HG02943 (cell line): ENCODE results near the gene ADAMTS12.

Experiments used
- ATAC-seq: cut with Tn5 transposase; IDR thresholded peaks from one replicate; pipeline ENCODE4 v1.9.1; 2021; ENCODE audit warnings: mild to moderate bottlenecking, low read depth, moderate library complexity; ENCODE audit not compliant: unreplicated experiment

ADAMTS12 gene

DNA sequence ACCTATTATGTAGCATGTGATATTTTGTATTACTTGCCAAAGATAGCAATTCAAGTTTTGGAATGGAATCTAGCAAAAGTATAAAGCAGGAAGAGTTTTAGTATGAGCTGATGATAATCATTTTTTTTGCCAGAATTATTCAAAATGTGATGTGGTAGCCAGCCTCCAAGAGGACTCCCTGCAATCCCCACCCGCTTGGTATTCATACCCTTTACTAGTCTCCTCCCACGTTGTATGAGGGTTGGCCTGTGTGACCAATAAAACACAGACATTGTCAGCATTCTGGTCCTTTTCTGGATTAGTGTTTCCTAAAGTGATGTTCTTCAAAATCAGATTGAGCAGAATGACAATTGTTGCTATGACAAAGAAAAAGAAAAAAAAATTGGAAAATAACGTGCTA lies 387.2 kb downstream of the ADAMTS12 start:
- no peak for ATAC-seq

DNA sequence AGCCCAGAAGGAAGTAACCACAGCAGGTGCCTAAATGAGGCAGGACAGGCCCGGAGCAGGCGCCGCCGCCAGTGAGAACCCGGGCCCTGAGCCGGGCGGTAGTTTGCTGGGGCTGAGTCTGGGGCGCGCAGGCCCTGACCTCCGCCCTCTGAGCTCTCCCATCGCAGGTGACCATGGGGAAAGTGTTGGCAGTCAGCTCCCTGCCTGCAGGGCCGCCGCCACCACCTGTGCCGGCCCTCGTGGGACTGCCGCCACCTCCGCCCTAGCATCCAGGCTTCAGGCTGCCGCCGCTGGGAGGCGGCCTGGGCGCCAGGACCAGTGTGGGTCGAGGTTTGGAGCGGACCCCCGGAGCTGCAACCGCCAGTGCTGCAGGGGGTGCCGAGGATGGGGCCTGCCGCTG lies 389.9 kb downstream of the ADAMTS12 start:
- ATAC-seq, result no peak

DNA sequence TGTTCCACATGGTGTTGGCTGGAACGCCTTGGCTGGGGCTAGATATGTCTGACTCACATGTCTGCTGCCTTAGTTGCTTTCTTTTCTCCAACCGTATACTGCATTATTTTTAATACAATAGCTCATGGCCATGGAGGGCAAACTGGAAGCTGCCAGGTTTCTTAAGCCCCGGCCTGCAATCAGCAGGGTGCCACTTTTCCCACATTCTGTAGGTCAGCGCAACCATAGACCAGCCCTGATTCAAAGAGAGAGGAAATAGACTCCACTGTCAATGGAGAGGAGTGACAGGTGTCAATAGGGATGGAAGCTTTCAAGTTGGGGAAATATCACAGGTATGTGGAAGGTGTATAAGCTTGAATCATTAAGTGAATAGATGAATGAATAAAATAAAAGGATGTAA lies 390.5 kb downstream of the ADAMTS12 start:
- no peak for ATAC-seq

DNA sequence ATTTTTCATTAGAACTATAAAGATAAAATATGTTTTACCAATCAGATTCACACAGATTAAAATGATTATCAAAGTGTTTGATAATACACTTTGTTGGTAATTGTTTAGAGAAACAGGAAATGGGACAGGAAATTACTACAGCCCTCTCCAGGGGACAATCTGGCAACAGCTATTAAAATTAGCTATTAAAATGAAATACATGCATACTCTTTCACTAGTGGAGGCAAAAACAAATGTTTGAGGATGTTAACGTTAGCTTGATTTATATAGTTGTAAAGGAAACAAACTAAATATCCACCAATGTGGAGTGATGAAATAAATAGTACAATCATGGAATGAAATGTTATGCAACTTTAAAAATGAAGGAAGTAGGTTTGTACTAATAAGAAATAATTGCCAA lies 397.3 kb downstream of the ADAMTS12 start:
- ATAC-seq, result no peak

DNA sequence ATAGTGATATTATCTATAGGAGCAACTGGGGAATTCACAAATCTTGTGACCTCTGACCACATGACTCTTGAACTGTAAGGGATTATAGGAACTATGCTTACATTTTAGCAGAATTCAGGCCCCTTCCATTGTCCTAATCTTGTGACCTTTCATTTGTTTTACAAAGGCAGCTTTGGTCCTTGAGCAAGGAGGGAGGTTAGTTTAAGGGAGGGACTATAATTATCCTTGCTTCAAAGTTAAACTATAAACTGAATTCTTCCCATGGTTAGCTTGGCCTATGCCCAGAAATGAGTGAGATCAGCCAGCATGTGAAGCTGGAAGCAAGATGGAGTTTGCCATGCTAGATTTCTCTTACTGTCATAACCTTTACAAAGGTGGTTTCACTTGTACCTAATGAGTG lies 399.8 kb downstream of the ADAMTS12 start:
- ATAC-seq, result no peak

DNA sequence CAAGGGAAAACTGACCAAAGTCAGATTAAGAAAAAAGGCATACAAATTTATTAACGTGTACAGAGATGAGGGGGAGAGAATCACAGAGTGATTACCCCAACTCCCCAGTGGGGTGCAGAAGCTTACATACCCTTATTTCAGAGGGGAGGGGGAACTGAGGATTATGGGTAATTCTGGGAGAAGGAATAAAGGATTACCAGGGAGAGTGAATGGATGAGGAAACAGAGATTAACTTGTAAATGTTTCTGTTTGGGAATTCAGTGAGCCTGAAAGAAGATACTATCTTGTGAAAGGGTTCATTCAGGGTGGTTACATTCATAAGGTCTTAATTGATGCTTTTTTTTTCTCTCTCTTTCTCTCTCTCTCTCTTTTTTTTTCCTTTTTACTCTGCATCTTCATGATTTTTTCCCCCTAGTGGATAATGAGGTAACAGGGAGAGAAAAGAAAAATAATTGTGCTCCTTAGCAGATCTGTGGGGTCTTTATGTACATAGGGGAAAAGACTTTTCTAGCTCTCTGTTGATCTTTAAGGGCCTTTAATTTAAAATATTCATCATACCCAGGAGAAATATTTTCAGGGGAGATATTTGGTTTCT lies 401.6 kb downstream of the ADAMTS12 start:
- ATAC-seq, result no peak

DNA sequence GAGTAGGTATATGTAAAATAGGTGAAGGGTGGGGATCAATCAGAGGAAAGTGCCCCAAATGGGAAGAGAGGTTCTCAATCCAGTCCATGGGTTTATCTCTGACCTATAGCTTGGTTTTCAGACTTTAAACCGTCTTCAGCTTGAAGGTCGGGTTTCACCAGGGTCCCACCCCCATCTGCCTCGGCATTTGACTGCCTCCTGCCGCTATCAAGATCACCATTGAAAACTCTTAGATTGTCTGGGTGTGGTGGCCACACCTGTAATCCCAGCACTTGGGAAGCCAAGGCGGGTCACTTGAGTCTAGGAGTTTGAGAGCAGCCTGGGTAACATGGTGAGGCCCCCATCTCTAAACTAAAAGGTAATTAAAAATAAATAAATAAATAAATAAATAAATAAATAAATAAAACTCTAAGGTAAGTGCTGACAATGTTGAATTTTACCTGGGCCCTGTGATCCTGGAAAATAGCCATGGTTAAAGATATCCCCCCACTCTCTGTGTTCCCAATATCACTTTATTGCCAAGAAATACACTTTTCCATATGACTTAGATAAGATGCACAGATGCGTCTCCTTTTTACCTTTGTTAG lies 402.2 kb downstream of the ADAMTS12 start:
- no peak for ATAC-seq

DNA sequence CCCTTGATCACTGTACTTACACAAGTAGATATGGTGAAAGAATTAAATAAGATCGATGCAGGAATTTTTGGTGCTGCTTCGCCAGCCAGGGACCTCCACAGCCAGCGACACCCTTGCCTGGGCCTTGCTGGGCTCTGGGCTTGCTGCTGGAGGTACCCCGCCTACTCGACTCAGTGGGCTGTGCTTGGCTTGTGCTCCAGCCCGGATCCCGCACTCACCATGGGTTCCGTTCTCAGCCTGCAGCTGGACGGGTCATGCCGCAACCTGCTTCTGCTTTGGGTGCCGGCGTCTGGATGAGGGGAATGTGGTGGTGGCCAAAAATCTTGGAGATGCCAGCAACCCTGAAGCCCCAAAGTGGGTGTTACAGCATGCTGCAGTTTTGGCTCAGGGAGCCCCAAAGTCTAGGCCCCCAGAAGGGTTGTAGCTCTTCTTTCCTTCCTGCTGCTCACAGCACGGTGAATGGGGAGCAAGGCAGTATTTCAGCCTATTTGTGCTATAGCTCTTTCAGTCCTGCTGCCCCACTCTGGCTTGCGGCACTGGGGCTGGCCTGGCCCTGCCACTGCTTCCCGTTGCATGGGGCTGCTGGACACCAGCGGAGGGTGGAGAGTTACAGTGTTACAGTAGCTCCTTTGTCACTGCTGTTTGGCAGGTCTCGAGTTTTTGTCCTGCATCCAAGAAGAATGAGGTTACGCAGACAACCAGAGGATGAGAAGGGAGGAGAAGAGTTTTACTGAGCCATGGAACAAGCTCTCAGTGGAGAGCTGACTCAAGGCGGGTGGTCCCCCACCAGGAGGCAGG lies 403.0 kb downstream of the ADAMTS12 start:
- ATAC-seq, result no peak

DNA sequence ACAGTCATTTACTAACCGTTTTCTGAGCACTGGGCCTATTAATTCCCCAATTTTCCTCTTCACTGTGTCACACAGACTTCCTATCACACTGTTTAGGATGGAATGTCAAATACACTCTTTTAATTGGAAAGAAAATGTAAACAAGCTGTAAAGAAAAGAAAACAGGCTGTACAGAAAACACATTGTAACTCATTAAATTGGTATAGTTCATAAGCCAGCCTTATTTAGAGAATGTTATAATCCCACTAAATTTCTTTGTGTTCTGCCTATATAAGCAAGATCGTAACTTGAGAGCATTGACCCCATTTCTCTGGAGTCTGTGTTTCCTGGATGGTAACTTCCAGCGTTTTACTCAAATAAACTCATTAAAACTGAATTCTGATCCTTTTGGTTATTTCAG lies 404.6 kb downstream of the ADAMTS12 start:
- no peak for ATAC-seq

DNA sequence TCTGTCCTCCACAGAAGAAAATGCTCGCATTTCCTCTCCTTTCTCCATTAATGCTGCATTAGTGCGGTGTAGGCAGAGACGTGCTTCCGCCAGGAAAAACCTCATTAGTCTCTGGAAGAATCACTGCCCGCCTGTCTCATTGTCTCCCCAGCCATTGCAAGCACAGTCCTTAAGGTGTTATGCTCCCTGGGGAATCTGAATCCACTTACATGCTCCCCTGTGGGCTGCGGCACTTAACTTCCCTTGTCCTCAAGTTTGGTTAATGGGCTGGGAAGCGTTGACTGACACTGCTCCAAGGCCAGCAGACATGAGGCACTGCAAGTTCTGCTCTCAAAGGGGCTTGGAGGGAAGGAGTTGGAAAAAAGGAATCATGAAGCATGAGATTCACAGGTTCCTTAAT lies 409.5 kb downstream of the ADAMTS12 start:
- ATAC-seq, result no peak

DNA sequence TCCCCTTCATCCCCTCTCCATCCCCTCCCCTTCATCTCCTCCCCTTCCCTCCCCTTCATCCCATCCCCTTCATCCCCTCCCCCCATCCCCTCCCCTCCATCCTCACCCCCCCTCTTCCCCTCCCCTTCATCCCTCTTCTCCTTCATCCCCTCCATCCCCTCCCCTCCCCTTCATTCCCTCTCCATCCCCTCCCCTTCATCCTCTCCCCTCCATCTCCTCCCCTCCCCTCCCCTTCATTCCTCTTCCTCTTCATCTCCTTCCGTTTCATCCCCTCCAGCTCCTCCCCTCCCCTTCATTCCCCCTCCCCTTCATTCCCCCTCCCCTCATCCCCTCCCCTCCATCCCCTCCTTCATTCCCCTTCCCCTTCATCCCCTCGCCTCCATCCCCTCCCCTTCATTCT lies 410.9 kb downstream of the ADAMTS12 start:
- ATAC-seq, result no peak

DNA sequence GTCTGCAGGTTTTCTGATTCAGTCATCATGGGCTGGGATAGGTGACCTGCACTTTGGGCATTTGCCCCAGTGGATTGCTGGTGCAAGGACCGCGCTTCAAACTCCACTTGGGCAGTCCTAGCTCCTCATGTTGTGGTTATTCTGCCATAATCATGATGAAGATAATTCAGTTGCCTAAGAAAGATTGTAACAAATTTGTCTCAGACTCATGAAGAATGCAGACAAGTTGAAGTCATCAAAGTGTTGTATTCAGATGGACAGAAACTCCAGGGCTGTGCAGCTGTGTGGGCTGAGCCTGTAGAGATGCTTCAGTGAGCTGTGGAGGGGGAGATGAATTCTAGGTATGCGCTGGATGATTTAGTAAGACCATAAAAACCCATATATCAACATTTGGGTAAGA lies 412.5 kb downstream of the ADAMTS12 start:
- no peak for ATAC-seq

DNA sequence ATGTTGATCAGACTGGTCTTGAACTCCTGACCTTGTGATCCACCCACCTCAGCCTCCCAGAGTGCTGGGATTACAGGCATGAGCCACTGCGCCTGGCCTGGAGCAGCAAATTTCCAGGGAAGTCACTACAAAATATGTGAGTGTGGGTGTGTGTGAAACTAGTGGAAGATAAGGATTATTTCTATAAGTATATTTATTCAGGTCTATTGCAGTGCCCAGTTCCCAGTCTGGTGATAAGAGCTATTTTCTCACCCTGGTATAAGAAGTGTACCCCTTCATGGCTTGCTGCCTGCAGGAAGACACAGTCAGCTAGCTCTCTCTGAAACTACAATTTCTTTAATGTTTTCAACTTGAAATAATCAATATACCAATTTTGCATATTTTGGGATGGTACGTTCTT lies 414.0 kb downstream of the ADAMTS12 start:
- ATAC-seq, result no peak

DNA sequence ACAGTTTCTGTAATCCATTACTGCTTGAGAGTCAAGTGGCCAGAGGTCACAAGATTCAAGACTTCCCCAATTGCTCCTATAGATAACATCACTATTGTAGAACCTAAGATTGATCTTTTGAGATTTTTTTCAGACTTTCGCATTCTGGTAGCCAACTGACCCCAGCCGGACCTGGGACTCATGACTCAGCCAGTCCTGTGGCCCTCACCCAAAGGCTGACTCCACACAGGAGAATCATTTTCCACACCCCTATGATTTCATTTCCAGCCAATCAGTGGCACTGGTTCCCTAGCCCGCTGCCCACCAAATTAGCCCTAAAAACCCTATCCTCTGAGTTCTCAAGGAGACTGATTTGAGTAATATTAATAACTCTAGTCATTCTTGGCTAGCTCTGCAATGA lies 414.8 kb downstream of the ADAMTS12 start:
- no peak for ATAC-seq

DNA sequence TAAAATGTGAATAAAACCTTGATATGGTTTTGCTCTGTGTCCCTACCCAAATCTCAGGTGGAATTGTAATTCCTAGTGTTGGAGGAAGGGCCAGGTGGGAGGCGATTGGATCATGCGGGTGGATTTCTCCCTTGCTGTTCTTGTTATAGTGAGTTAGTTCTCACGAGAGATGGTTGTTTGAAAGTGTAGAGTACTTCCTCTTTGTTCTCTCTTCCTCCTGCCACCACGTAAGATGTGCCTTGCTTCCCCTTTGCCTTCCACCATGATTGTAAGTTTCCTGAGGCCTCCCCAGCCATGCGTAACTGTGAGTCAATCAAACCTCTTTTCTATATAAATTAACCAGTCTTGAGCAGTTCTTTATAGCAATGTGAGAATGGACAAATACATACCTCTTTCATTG lies 416.1 kb downstream of the ADAMTS12 start:
- no peak for ATAC-seq

DNA sequence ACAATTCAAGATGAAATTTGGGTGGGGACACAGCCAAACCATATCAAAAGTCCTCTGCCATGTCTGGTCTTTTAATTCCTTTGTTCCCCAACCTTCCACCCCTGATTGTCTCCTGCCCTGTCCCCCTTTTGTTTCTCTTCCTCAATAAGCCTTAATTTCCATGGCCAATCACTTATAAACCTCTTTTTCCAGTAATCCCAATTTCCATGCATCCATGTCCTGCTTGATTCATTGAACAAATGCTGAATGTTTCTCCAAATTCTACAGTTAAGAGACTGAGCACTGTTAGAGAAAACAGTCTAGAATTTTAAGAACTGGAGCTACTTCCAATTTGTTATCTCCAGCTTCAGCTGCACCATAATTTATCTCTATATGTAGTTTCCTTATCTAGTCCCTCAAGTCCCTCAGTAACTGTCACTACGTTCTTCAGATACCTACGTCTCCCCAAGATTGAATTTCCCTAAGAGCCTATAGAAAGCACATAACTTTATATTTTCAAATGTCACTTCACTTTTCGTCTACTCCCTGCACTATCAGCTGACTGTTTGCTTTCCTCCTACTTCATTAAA lies 416.8 kb downstream of the ADAMTS12 start:
- ATAC-seq, result no peak

DNA sequence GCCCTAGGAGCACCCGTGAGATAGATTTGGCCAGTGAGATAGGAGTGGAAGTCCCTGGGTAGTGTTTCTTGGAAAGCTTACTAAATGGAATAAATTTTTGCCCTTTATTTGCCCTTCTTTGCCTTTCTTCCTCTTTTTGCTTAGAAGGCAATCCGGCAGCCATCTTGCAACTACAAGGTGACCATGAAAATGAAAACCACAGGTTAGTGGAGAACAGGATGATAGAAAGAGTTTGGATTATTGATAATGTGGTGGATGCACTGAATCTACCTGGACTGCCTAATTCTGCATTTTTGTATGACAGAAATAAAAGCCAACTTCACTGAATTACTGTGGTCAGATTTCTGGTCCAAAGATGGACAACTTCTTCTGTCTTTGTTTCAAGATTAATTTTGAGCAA lies 417.8 kb downstream of the ADAMTS12 start:
- no peak for ATAC-seq
